ENCODE measurements around the gene LTBR. TPM values are rescaled to one million over a fixed set of nuclear protein-coding genes. Genes with fewer than 3 reads are reported as not detected.

LTBR gene
- total RNA-seq, 2 donors from 2014 or later, result 8.4 to 9.1 TPM

DNA sequence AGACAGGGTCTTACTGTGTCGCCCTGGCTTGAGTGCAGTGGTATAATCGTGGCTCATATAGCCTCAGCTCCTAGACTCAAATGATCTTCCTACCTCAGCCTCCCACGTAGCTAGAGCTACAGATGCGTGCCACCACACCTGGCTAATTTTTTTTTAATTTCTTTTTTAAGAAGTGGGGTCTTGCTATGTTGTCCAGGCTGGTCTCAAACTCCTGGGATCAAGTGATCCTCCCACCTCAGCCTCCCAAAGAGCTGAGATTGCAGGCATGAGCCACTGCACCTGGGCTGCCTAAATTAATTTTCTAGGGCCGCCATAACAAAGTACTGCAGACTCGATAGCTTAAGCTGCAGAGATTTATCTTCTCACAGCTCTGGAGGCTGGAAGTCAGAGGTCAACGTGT is 9.1 kb downstream of the LTBR start:
- H3K4me1 ChIP-seq (ENCODE audit: control insufficient read depth, insufficient read depth, low read length), result no peaks in the 10 kb centered on the region
- Mint-ChIP-seq H3K4me3 (no peak overlapping the region), H3K27me3 (ENCODE audit: insufficient read depth) (no peaks in the 10 kb centered on the region), H3K36me3 (ENCODE audit: low read depth) (no peaks in the 10 kb centered on the region), H3K9me3 (no peaks in the 10 kb centered on the region), H3K4me1 (peaks cover 2% of the 10 kb centered on the region), H3K27ac (no peak overlapping the region)
- no peak overlapping the region for H3K9ac ChIP-seq (ENCODE audit: extremely low read depth, low read length, poor library complexity, severe bottlenecking)
- H3K27ac ChIP-seq (ENCODE audit: low read depth, low read length), result no peak overlapping the region
- no peak overlapping the region for H3K4me3 ChIP-seq (ENCODE audit: low read length)
- WGBS, 2 experiments (ENCODE audit: insufficient coverage in 1 of 2, insufficient read length in 1 of 2), result 95 to 97% methylated on average over 5 to 7 of the region's 7 CpGs
- H3K9me3 ChIP-seq (ENCODE audit: control insufficient read depth, low read length), result no peaks in the 10 kb centered on the region
- no peak for DNase-seq
- H3K36me3 ChIP-seq (ENCODE audit: control insufficient read depth, insufficient read depth, low read length), result no peaks in the 10 kb centered on the region
- H3K27me3 ChIP-seq (ENCODE audit: control insufficient read depth, insufficient read depth, low read length, poor library complexity, severe bottlenecking), result no peaks in the 10 kb centered on the region
- TF ChIP-seq, protein P1, sequence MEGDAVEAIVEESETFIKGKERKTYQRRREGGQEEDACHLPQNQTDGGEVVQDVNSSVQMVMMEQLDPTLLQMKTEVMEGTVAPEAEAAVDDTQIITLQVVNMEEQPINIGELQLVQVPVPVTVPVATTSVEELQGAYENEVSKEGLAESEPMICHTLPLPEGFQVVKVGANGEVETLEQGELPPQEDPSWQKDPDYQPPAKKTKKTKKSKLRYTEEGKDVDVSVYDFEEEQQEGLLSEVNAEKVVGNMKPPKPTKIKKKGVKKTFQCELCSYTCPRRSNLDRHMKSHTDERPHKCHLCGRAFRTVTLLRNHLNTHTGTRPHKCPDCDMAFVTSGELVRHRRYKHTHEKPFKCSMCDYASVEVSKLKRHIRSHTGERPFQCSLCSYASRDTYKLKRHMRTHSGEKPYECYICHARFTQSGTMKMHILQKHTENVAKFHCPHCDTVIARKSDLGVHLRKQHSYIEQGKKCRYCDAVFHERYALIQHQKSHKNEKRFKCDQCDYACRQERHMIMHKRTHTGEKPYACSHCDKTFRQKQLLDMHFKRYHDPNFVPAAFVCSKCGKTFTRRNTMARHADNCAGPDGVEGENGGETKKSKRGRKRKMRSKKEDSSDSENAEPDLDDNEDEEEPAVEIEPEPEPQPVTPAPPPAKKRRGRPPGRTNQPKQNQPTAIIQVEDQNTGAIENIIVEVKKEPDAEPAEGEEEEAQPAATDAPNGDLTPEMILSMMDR (conservative IDR thresholded peaks at IDR 0.05), result no peak

- Histone ChIP-seq H3K4me1 (ENCODE audit: control insufficient read depth, insufficient read depth, low read length) (no peaks in the 10 kb centered on the region), H3K4me3 (ENCODE audit: low read length) (no peak overlapping the region), H3K36me3 (ENCODE audit: control insufficient read depth, insufficient read depth, low read length) (no peaks in the 10 kb centered on the region), H3K27ac (ENCODE audit: low read depth, low read length) (no peak overlapping the region), H3K9ac (ENCODE audit: extremely low read depth, low read length, poor library complexity, severe bottlenecking) (no peak overlapping the region), H3K27me3 (ENCODE audit: control insufficient read depth, insufficient read depth, low read length, poor library complexity, severe bottlenecking) (no peaks in the 10 kb centered on the region), H3K9me3 (ENCODE audit: control insufficient read depth, low read length) (no peaks in the 10 kb centered on the region)
- no peaks in the 10 kb centered on the region for H3K27me3 Mint-ChIP-seq (ENCODE audit: insufficient read depth)
- no peaks in the 10 kb centered on the region for H3K9me3 Mint-ChIP-seq
- H3K4me3 Mint-ChIP-seq, result no peak overlapping the region
- no peaks in the 10 kb centered on the region for H3K36me3 Mint-ChIP-seq (ENCODE audit: low read depth)
- WGBS, 2 experiments (ENCODE audit: insufficient coverage in 1 of 2, insufficient read length in 1 of 2), result 93 to 96% methylated on average over 8 of the region's 8 CpGs
- TF ChIP-seq, protein P1 (conservative IDR thresholded peaks at IDR 0.05), result no peak
- H3K4me1 Mint-ChIP-seq, result peaks cover 2% of the 10 kb centered on the region
- no peak overlapping the region for H3K27ac Mint-ChIP-seq
- no peak for DNase-seq
Measured at GRCh38 chr12:6394398-6394797, 10.4 kb downstream of the LTBR start.

DNA sequence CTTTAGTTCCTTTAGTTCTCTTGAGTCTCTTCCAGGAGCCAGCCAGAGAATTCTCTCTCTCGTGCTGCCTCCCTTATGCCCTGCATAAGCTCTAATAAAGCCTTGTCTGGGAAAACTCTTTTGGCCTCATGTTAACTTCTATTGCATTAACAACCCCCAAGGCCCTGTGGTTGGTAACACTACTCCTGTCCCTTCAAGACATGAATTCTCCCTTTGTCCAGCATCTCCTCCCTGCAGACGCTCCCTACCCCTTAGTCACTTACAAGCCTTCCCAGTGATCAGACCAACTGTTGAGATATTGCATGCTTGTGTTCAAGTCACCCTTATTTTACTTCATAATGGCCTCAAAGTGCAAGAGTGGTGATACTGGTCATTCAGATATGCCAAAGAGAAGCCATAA is 12.1 kb downstream of the LTBR start:
- TF ChIP-seq, protein P1 (conservative IDR thresholded peaks at IDR 0.05), result no peak
- no peaks in the 10 kb centered on the region for H3K9me3 Mint-ChIP-seq
- Histone ChIP-seq H3K4me1 (ENCODE audit: control insufficient read depth, insufficient read depth, low read length) (no peaks in the 10 kb centered on the region), H3K9me3 (ENCODE audit: control insufficient read depth, low read length) (no peaks in the 10 kb centered on the region), H3K36me3 (ENCODE audit: control insufficient read depth, insufficient read depth, low read length) (no peaks in the 10 kb centered on the region), H3K27ac (ENCODE audit: low read depth, low read length) (no peak overlapping the region), H3K4me3 (ENCODE audit: low read length) (no peak overlapping the region), H3K27me3 (ENCODE audit: control insufficient read depth, insufficient read depth, low read length, poor library complexity, severe bottlenecking) (no peaks in the 10 kb centered on the region), H3K9ac (ENCODE audit: extremely low read depth, low read length, poor library complexity, severe bottlenecking) (no peak overlapping the region)
- DNase-seq, result no peak
- 76 to 94% methylated on average over 2 of the region's 2 CpGs for WGBS, 2 experiments (ENCODE audit: insufficient coverage in 1 of 2, insufficient read length in 1 of 2)
- H3K36me3 Mint-ChIP-seq (ENCODE audit: low read depth), result no peaks in the 10 kb centered on the region
- H3K4me3 Mint-ChIP-seq, result no peak overlapping the region
- peaks cover 2% of the 10 kb centered on the region for H3K4me1 Mint-ChIP-seq
- H3K27me3 Mint-ChIP-seq (ENCODE audit: insufficient read depth), result no peaks in the 10 kb centered on the region
- no peak overlapping the region for H3K27ac Mint-ChIP-seq
